Measurements from ENCODE around the gene HTR2B. TPM values are rescaled to one million over a fixed set of nuclear protein-coding genes. Genes with fewer than 3 reads are reported as not detected.

Gene HTR2B
- total RNA-seq, 1 donor from 2014 or later = 3.1 TPM

DNA sequence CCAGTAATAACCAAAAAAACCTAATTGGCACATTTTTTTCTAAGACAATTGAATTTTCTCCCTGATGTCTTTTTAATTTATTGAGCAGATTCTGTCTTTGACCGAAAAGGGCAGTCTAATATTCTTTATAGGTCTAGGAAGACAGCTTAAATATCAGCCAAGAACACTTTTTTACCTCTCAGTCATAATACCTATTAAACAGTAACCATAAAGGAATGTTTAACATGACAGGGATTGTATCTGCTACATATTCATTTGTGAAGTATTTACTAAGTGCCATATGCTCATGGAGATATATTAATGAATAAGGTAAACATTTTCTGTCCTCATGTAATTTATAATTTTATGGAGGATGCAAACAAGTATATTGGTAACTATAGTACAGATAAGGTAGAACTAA is 3.1 kb upstream of the HTR2B start:
- H3K36me3 Mint-ChIP-seq (ENCODE audit: unreplicated experiment) = peaks cover 1% of the 10 kb centered on the region
- H3K27ac Mint-ChIP-seq (ENCODE audit: unreplicated experiment) = peak overlapping the region; percentile 81
- H3K27me3 Mint-ChIP-seq (ENCODE audit: unreplicated experiment) = no peaks in the 10 kb centered on the region
- H3K4me3 Mint-ChIP-seq (ENCODE audit: unreplicated experiment) = no peak overlapping the region
- TF ChIP-seq, protein P1, sequence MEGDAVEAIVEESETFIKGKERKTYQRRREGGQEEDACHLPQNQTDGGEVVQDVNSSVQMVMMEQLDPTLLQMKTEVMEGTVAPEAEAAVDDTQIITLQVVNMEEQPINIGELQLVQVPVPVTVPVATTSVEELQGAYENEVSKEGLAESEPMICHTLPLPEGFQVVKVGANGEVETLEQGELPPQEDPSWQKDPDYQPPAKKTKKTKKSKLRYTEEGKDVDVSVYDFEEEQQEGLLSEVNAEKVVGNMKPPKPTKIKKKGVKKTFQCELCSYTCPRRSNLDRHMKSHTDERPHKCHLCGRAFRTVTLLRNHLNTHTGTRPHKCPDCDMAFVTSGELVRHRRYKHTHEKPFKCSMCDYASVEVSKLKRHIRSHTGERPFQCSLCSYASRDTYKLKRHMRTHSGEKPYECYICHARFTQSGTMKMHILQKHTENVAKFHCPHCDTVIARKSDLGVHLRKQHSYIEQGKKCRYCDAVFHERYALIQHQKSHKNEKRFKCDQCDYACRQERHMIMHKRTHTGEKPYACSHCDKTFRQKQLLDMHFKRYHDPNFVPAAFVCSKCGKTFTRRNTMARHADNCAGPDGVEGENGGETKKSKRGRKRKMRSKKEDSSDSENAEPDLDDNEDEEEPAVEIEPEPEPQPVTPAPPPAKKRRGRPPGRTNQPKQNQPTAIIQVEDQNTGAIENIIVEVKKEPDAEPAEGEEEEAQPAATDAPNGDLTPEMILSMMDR (IDR thresholded peaks at IDR 0.05) = no peak
- H3K9me3 Mint-ChIP-seq (ENCODE audit: unreplicated experiment) = no peaks in the 10 kb centered on the region
- DNase-seq (ENCODE audit: extremely low spot score, unreplicated experiment) = no peak
- peaks cover 74% of the 10 kb centered on the region for H3K4me1 Mint-ChIP-seq (ENCODE audit: unreplicated experiment)

DNA sequence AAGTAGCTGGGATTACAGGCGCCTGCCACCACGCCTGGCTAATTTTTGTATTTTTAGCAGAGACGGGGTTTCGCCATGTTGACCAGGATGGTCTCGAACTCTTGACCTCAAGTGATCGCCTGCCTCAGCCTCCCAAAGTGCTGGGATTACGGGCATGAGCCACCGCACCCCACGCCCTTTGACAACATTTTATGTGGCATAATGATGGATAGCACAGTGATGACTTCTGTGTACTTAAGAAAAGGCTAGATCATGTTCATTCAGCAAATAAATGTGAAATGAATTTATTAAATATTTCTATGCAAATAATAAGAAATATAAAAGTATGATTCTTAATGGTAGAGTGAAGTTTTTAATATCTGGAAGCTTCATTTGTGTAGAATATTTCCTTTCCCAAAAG is 2.6 kb upstream of the HTR2B start:
- Mint-ChIP-seq H3K27me3 (ENCODE audit: unreplicated experiment) (no peaks in the 10 kb centered on the region), H3K4me3 (ENCODE audit: unreplicated experiment) (no peak overlapping the region), H3K9me3 (ENCODE audit: unreplicated experiment) (no peaks in the 10 kb centered on the region), H3K27ac (ENCODE audit: unreplicated experiment) (no peak overlapping the region), H3K36me3 (ENCODE audit: unreplicated experiment) (peaks cover 1% of the 10 kb centered on the region), H3K4me1 (ENCODE audit: unreplicated experiment) (peaks cover 70% of the 10 kb centered on the region)
- DNase-seq (ENCODE audit: extremely low spot score, unreplicated experiment) = no peak
- TF ChIP-seq, protein P1 (IDR thresholded peaks at IDR 0.05) = no peak

DNA sequence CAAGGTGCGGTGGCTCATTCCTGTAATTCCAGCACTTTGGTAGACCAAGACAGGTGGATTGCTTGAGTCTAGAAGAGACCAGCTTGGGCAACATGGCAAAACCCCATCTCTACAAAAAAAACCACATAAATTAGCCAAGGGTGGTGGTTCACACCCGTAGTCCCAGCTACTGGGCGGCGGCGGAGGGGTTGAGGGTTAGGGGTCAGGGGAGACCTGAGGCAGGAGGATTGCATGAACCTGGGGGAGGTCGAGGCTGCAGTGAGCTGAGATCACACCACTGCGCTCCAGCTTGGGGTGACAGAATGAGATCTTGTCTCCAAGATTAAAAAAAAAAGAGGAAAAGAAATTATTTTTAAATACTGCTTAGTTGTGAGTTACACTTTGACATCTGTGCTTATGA is 1.3 kb upstream of the HTR2B start:
- Mint-ChIP-seq H3K27me3 (ENCODE audit: unreplicated experiment) (no peaks in the 10 kb centered on the region), H3K4me1 (ENCODE audit: unreplicated experiment) (peaks cover 60% of the 10 kb centered on the region), H3K9me3 (ENCODE audit: unreplicated experiment) (no peaks in the 10 kb centered on the region), H3K36me3 (ENCODE audit: unreplicated experiment) (peaks cover 1% of the 10 kb centered on the region), H3K27ac (ENCODE audit: unreplicated experiment) (no peak overlapping the region), H3K4me3 (ENCODE audit: unreplicated experiment) (no peak overlapping the region)
- no peak for DNase-seq (ENCODE audit: extremely low spot score, unreplicated experiment)
- TF ChIP-seq, protein P1 (IDR thresholded peaks at IDR 0.05) = no peak

DNA sequence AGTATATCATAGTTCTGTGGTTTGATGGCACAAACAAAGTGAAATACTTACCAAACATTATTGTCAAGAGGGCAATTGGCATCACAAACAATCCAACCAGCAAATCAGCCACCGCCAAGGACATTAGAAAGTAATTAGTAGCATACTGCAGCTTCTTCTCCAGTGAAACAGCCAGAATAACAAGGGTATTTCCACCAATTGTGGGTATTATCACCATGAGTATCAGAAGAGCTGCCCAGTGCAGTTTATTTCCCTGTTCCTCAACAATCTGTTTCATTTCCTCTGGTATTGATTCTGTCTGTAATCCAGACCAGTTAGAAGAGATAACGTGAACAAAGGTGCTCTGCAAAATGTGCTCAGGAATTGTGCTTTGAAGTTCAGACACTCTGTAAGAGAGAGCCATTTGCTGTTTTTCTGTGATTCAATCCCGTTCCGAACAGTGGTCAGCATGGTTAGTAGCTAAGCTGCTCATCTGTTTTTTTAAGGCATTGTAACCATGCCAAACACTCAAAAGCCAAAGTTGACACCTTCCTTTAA is 1.4 kb downstream of the HTR2B start:
- Mint-ChIP-seq H3K36me3 (ENCODE audit: unreplicated experiment) (peaks cover 8% of the 10 kb centered on the region), H3K27ac (ENCODE audit: unreplicated experiment) (peak overlapping the region; percentile 83), H3K4me3 (ENCODE audit: unreplicated experiment) (peak overlapping the region; percentile 52), H3K27me3 (ENCODE audit: unreplicated experiment) (no peaks in the 10 kb centered on the region), H3K4me1 (ENCODE audit: unreplicated experiment) (peaks cover 53% of the 10 kb centered on the region), H3K9me3 (ENCODE audit: unreplicated experiment) (no peaks in the 10 kb centered on the region)
- no peak for DNase-seq (ENCODE audit: extremely low spot score, unreplicated experiment)
- TF ChIP-seq, protein P1 (IDR thresholded peaks at IDR 0.05) = no peak

DNA sequence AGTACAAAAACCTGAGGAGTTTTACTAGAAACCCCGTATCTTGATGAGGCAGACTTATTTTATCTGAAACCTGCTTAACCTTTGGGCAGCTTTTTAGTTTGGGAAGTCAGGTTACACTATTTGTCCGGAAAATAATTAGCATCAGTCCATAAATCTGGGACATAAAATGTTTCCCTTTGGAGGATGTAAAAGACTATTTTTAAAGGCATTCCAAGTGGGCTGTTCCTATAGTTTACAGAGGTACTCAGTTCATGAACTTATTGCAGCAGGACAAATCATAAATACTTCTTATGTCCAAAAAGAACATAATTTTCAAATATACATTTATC is 6.3 kb downstream of the HTR2B start:
- Mint-ChIP-seq H3K4me3 (ENCODE audit: unreplicated experiment) (no peak overlapping the region), H3K27me3 (ENCODE audit: unreplicated experiment) (no peaks in the 10 kb centered on the region), H3K4me1 (ENCODE audit: unreplicated experiment) (peaks cover 68% of the 10 kb centered on the region), H3K36me3 (ENCODE audit: unreplicated experiment) (peaks cover 19% of the 10 kb centered on the region), H3K9me3 (ENCODE audit: unreplicated experiment) (no peaks in the 10 kb centered on the region), H3K27ac (ENCODE audit: unreplicated experiment) (peak overlapping the region; percentile 76)
- DNase-seq (ENCODE audit: extremely low spot score, unreplicated experiment) = no peak
- TF ChIP-seq, protein P1 (IDR thresholded peaks at IDR 0.05) = no peak
